HEK293 (cell line): ENCODE data around the gene SLC39A10.

Experiments used
- INSM2 ChIP-seq: fragments of 450-650 bp; formaldehyde crosslinking; IDR thresholded peaks from 2 replicates; pipeline ENCODE4 v1.5.1; 2016; ENCODE audit warnings: missing biosample characterization, missing genetic modification characterization
- KLF16 ChIP-seq: fragments of 450-650 bp; formaldehyde crosslinking; IDR thresholded peaks from 2 replicates; pipeline ENCODE4 v1.5.1; 2017; ENCODE audit warnings: missing biosample characterization, missing genetic modification characterization
- PATZ1 ChIP-seq: fragments of 450-650 bp; formaldehyde crosslinking; IDR thresholded peaks from 2 replicates; pipeline ENCODE4 v1.5.1; 2016; ENCODE audit warnings: missing biosample characterization, missing genetic modification characterization
- PRDM6 ChIP-seq: fragments of 450-650 bp; formaldehyde crosslinking; IDR thresholded peaks from 2 replicates; pipeline ENCODE4 v1.5.1; 2017; ENCODE audit warnings: missing biosample characterization, missing genetic modification characterization
- REPIN1 ChIP-seq: fragments of 450-650 bp; formaldehyde crosslinking; IDR thresholded peaks from 2 replicates; pipeline ENCODE4 v1.5.1; 2017; ENCODE audit warnings: missing biosample characterization, missing genetic modification characterization, low read depth
- SP3 ChIP-seq: fragments of 450-650 bp; formaldehyde crosslinking; IDR thresholded peaks from 2 replicates; pipeline ENCODE4 v1.5.1; 2016; ENCODE audit warnings: missing biosample characterization, missing genetic modification characterization
- TCF7L2 ChIP-seq: IDR thresholded peaks from 2 replicates; pipeline ENCODE4 v1.6.1; 2011; ENCODE audit warnings: low read depth, mild to moderate bottlenecking, inconsistent platforms, low read length, moderate library complexity, borderline replicate concordance
- WT1 ChIP-seq: fragments of 450-650 bp; formaldehyde crosslinking; IDR thresholded peaks from 2 replicates; pipeline ENCODE4 v1.5.1; 2016; ENCODE audit warnings: missing biosample characterization, missing genetic modification characterization
- ZBTB10 ChIP-seq: fragments of 450-650 bp; formaldehyde crosslinking; IDR thresholded peaks from 2 replicates; pipeline ENCODE4 v1.5.1; 2016; ENCODE audit warnings: missing biosample characterization, missing genetic modification characterization
- ZBTB44 ChIP-seq: fragments of 450-650 bp; IDR thresholded peaks from 2 replicates; pipeline ENCODE4 v1.5.1; 2018; ENCODE audit warnings: missing biosample characterization, mild to moderate bottlenecking, missing genetic modification characterization
- ZNF211 ChIP-seq: fragments of 450-650 bp; formaldehyde crosslinking; IDR thresholded peaks from 2 replicates; pipeline ENCODE4 v1.5.1; 2016; ENCODE audit warnings: low read depth, missing biosample characterization, missing genetic modification characterization
- ZNF518A ChIP-seq: fragments of 450-650 bp; formaldehyde crosslinking; conservative IDR thresholded peaks from 2 replicates; pipeline ENCODE4 v1.5.1; 2016; ENCODE audit warnings: low read depth, missing biosample characterization, missing genetic modification characterization
- ZNF521 ChIP-seq: fragments of 450-650 bp; formaldehyde crosslinking; IDR thresholded peaks from 2 replicates; pipeline ENCODE4 v1.5.1; 2017; ENCODE audit warnings: missing biosample characterization, mild to moderate bottlenecking, missing genetic modification characterization
- ZNF600 ChIP-seq: fragments of 450-650 bp; formaldehyde crosslinking; IDR thresholded peaks from 2 replicates; pipeline ENCODE4 v1.5.1; 2016; ENCODE audit warnings: missing biosample characterization, missing genetic modification characterization
- ZNF660 ChIP-seq: fragments of 450-650 bp; IDR thresholded peaks from 2 replicates; pipeline ENCODE4 v1.5.1; 2018; ENCODE audit warnings: missing biosample characterization, mild to moderate bottlenecking, missing genetic modification characterization
- ZSCAN23 ChIP-seq: fragments of 450-650 bp; formaldehyde crosslinking; IDR thresholded peaks from 2 replicates; pipeline ENCODE4 v1.5.1; 2016; ENCODE audit warnings: missing biosample characterization, missing genetic modification characterization
- ZSCAN30 ChIP-seq: fragments of 450-650 bp; IDR thresholded peaks from 2 replicates; pipeline ENCODE4 v1.5.1; 2018; ENCODE audit warnings: missing biosample characterization, mild to moderate bottlenecking, missing genetic modification characterization, moderate library complexity
- TF ChIP-seq, protein P1 (sequence below): fragments of 450-650 bp; formaldehyde crosslinking; IDR thresholded peaks from 2 replicates; pipeline ENCODE4 v1.5.1; 2016; ENCODE audit warnings: missing biosample characterization, missing genetic modification characterization
- TF ChIP-seq, protein P2 (sequence below): fragments of 450-650 bp; formaldehyde crosslinking; optimal IDR thresholded peaks from 2 replicates; pipeline ENCODE3; 2016; ENCODE audit warnings: missing biosample characterization, mild to moderate bottlenecking, missing genetic modification characterization

SLC39A10 gene

DNA sequence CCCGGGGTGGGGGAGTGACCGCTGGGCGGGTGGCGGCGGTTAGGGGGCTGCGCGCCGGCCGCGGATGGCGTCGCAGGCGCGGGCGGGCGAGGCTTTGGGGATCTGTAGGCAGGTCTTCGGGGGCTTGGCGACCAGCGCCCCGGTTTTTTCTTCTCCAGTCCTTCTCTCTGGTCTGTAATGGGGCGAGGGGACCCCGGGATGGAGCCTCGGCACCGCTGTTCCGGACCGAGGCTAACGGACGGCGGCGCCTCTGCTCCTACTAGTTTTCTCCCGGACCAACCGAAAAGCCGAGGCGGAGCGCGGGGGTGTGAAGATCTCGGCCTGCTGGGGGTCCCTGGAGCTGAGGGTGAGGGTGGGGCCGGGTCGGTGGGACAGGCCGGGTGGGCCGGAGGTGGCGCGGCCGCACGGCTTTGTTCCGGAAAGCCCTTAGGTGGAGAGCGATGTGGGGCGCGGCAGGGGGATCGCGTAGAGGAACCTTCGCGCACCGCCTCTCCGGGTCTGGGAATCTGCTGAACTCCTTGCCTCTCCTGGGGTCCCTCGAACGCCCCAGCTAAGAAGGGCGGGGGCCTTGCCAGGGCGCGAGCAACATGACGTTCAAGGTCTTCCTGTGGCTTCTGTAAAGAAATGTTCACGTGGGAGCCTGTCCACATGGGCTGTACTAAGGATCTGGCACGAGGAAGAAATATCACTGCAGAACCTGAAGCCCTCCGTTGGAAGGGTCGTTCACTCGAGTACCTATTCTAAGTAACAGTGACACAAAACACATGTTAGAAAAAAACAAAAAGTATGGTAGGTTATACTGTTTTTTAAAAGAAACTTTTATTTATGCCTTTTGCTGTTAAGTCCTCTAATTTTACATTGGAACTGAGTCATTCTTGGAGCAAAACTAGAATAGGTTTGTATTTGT, 861 bp downstream of the SLC39A10 start (continued):
- peak; percentile 61; the same call in 1 of the 2 replicates for TF ChIP-seq ZBTB10 (tag by site-specific recombination)
- TF ChIP-seq KLF16 (tag by site-specific recombination): 0 out of 2 replicates have a peak, but pooled peaks have one; percentile 49
- TF ChIP-seq PRDM6: no peak
- TF ChIP-seq ZSCAN23 (tag by site-specific recombination): no peak
- peak; percentile 76 for TF ChIP-seq PATZ1 (tag by site-specific recombination)
- 0 out of 2 replicates have a peak, but pooled peaks have one; percentile 16 for TF ChIP-seq SP3
- no peak for TF ChIP-seq ZNF518A
- no peak for TF ChIP-seq TCF7L2
- TF ChIP-seq ZBTB44 (tag by site-specific recombination): no peak
- peak; percentile 49; the same call in 1 of the 2 replicates for TF ChIP-seq ZNF600 (tag by site-specific recombination)
- TF ChIP-seq REPIN1 (tag by site-specific recombination): no peak
- no peak for TF ChIP-seq ZNF521
- TF ChIP-seq ZNF211 (tag by site-specific recombination): no peak
- TF ChIP-seq ZSCAN30: no peak
- TF ChIP-seq INSM2 (tag by site-specific recombination): peak; percentile 61; the same call in 1 of the 2 replicates
- no peak for TF ChIP-seq WT1 (tag by site-specific recombination)
- 0 out of 2 replicates have a peak, but pooled peaks have one; percentile 17 for TF ChIP-seq ZNF660 (tag by site-specific recombination)
- TF ChIP-seq, protein P1, sequence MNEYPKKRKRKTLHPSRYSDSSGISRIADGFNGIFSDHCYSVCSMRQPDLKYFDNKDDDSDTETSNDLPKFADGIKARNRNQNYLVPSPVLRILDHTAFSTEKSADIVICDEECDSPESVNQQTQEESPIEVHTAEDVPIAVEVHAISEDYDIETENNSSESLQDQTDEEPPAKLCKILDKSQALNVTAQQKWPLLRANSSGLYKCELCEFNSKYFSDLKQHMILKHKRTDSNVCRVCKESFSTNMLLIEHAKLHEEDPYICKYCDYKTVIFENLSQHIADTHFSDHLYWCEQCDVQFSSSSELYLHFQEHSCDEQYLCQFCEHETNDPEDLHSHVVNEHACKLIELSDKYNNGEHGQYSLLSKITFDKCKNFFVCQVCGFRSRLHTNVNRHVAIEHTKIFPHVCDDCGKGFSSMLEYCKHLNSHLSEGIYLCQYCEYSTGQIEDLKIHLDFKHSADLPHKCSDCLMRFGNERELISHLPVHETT (tag by site-specific recombination): no peak
- TF ChIP-seq, protein P2, sequence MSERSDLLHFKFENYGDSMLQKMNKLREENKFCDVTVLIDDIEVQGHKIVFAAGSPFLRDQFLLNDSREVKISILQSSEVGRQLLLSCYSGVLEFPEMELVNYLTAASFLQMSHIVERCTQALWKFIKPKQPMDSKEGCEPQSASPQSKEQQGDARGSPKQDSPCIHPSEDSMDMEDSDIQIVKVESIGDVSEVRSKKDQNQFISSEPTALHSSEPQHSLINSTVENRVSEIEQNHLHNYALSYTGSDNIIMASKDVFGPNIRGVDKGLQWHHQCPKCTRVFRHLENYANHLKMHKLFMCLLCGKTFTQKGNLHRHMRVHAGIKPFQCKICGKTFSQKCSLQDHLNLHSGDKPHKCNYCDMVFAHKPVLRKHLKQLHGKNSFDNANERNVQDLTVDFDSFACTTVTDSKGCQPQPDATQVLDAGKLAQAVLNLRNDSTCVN: peak; percentile 46
